Dendritic cell treated with granulocyte-macrophage colony-stimulating factor and Interleukin-4, amounts not matched to agents 40 ng/mL and 50 ng/mL, for 4 days (primary cell): ENCODE measurements around the gene CPM.
"Not testable (repeated sequence)": the region's sequence is repeated elsewhere in the genome, so short reads cannot be mapped to it uniquely, and the experiment has no call there.

Source experiments
- H3K27ac Mint-ChIP-seq: one replicate; pipeline ENCODE4 v1.8.0; 2022; ENCODE audit warnings: mild to moderate bottlenecking, mixed read lengths
- H3K27me3 Mint-ChIP-seq: one replicate; pipeline ENCODE4 v1.8.0; 2022; ENCODE audit warnings: mild to moderate bottlenecking, mixed read lengths
- H3K36me3 Mint-ChIP-seq: one replicate; pipeline ENCODE4 v1.8.0; 2022; ENCODE audit warnings: low read depth, mixed read lengths
- H3K4me1 Mint-ChIP-seq: one replicate; pipeline ENCODE4 v1.8.0; 2022; ENCODE audit warnings: low read depth, mixed read lengths
- H3K4me3 Mint-ChIP-seq: one replicate; pipeline ENCODE4 v1.8.0; 2022; ENCODE audit warnings: mild to moderate bottlenecking, moderate library complexity, mixed read lengths
- H3K9me3 Mint-ChIP-seq: one replicate; pipeline ENCODE4 v1.8.0; 2022; ENCODE audit warnings: mixed read lengths
- intact Hi-C: fragments of 100-400 bp; cut with micrococcal nuclease; formaldehyde crosslinking; loops from one replicate; pipeline ENCODE4 v1.15.0; 2022

Gene CPM

DNA sequence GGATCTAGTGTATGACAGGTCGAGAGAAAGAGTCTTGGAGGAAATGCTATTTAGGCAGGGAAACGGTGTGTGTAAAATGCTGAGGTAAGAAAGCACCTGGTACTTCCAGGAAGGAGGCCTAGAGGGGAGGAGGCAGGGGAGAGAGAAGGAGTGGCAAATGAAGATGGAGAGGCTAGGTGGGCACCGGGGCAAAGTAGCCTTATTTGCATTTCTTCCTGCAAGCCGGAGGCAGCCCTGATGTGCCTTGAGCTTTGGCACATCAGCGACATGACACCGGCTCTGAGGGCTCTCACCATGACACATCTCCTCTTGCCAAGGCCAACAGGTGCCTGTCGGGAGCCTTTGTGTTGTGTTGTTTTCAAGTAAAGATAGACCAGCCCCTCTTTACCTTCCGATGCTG, 61.6 kb downstream of the CPM start:
- peaks cover 74% of the 10 kb centered on the region for H3K36me3 Mint-ChIP-seq
- peaks cover 5% of the 10 kb centered on the region for H3K4me1 Mint-ChIP-seq
- intact Hi-C loops = no loop called here
- H3K4me3 Mint-ChIP-seq = no peak overlapping the region
- H3K9me3 Mint-ChIP-seq = no peaks in the 10 kb centered on the region
- H3K27me3 Mint-ChIP-seq = no peaks in the 10 kb centered on the region
- no peak overlapping the region for H3K27ac Mint-ChIP-seq

DNA sequence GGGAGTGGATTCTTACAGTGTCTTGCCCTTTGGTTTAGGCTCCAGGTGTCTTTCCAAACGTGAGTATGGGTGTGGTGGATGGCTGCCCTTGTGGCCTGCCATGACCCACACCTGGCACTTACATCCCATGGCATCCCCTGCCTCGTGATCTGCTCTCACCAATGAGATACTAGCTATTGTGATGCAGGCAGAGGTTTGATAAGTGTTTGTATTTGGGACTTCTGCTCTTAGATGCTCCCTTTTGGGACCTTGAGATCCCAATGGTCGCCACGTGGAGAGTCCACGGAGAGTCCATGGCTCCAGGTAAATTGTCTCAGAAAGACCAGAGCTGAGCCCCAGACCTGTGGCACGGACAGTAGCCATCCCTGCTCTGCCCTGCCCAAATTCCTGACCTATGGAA, 62.5 kb downstream of the CPM start:
- no peak overlapping the region for H3K4me3 Mint-ChIP-seq
- no peak overlapping the region for H3K27ac Mint-ChIP-seq
- H3K9me3 Mint-ChIP-seq = no peaks in the 10 kb centered on the region
- peaks cover 80% of the 10 kb centered on the region for H3K36me3 Mint-ChIP-seq
- H3K4me1 Mint-ChIP-seq = peaks cover 5% of the 10 kb centered on the region
- intact Hi-C loops = no loop called here
- no peaks in the 10 kb centered on the region for H3K27me3 Mint-ChIP-seq

DNA sequence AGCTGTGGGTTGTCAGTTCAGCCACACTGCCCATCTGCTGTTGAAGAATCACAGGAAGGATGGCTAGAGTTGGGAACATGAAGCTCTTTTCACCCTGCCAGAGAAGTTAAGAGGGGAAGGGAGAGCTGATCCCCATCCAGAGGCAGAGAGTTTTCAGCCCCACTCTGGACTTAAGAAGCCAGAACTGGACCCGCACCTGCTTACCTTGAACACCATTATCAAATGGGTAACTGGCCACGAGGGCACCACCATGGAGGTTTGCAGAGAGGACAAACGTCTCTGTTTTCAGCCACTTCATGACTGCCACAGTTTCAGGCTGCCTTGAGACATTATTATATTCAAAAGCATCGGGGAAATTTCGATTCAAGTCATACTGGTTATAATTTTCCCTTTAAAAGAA, 63.0 kb downstream of the CPM start:
- Mint-ChIP-seq H3K9me3 (no peaks in the 10 kb centered on the region), H3K36me3 (peaks cover 80% of the 10 kb centered on the region), H3K4me3 (no peak overlapping the region), H3K27ac (no peak overlapping the region), H3K27me3 (no peaks in the 10 kb centered on the region), H3K4me1 (peaks cover 5% of the 10 kb centered on the region)
- intact Hi-C loops = no loop called here

DNA sequence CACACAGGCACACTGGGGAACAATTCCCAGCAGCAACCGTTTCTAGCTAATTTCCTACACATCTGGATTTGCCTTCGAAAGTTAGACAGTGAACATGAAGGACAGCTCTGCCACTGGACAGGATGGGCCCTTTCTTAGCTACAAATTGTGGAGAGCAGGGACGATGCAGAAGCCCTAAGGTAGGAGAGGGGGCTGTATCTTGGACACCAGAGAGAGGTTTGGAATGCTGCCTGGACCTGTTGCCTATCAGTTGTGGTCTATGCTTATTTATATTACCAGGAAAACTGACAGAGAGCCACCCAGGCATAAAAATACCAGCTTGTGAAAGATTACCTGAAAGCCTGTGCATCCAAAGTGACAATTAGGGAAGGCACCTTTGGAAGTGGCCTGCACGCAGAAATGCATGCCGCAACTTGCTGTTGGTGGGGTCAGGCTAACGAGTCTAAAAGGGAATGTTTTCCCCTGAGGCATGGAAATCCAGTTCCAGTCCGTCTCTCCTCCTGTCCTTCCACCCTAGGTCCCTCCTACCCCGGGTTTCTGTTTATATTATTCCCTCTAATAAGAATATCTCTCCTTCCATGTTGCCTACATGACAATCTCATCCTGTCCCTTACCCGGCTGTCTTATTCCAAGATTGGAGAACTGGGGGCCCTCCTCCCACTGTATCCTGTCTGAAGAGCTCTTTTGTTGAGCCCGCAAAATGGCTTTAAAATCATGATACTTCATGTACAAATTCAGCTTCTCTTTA, 64.8 kb downstream of the CPM start:
- Mint-ChIP-seq H3K36me3 (peaks cover 70% of the 10 kb centered on the region), H3K27ac (no peak overlapping the region), H3K9me3 (no peaks in the 10 kb centered on the region), H3K4me3 (no peak overlapping the region), H3K27me3 (no peaks in the 10 kb centered on the region), H3K4me1 (no peaks in the 10 kb centered on the region)
- intact Hi-C loops = loop anchor here (10.0 kb wide), 1 partner anchor 387 kb away; no protein-coding TSS in a partner anchor

DNA sequence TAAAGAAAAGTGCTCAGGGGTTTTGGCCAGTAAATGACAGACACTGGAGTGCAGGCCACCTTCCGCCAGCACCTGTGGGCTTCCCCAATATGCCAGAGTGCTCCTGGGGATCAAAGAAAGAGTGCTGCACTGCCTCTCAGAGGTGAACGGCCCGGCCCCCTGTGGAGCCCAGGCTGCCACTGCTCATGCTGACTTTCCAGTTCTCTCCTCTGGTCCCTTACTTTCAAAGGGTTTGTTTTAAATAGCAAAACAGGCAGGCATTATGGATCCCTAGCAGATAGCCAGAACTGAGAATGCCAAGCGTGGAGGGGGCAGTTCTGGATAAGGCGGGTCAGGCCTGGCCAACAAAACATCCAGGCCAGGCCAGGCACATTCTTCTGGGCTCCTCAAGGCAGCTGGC, 65.4 kb downstream of the CPM start:
- no peaks in the 10 kb centered on the region for H3K4me1 Mint-ChIP-seq
- H3K36me3 Mint-ChIP-seq = peaks cover 70% of the 10 kb centered on the region
- intact Hi-C loops = loop anchor here (10.0 kb wide), 1 partner anchor 387 kb away; no protein-coding TSS in a partner anchor
- H3K9me3 Mint-ChIP-seq = no peaks in the 10 kb centered on the region
- no peak overlapping the region for H3K4me3 Mint-ChIP-seq
- H3K27ac Mint-ChIP-seq = no peak overlapping the region
- no peaks in the 10 kb centered on the region for H3K27me3 Mint-ChIP-seq

DNA sequence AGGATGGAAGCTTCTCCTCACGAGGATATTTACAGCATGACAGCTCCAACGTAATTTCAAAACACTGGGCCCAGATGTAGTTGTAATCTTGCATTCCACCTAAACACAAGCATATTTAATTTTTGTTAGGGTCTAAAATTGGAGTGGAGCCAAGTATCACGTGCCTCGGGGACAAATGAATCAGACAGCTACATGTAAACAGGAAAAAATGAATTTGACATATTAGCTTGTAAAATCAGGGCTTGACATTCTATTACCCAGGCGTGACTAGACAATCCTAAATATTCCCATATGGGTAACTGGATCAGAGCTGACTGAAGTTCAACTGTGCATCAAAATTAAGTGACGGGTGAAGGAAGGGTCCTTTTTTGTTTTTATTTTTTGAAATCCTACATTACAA, 66.0 kb downstream of the CPM start:
- intact Hi-C loops = loop anchor here (10.0 kb wide), 1 partner anchor 388 kb away; no protein-coding TSS in a partner anchor
- H3K4me1 Mint-ChIP-seq = no peaks in the 10 kb centered on the region
- no peaks in the 10 kb centered on the region for H3K27me3 Mint-ChIP-seq

DNA sequence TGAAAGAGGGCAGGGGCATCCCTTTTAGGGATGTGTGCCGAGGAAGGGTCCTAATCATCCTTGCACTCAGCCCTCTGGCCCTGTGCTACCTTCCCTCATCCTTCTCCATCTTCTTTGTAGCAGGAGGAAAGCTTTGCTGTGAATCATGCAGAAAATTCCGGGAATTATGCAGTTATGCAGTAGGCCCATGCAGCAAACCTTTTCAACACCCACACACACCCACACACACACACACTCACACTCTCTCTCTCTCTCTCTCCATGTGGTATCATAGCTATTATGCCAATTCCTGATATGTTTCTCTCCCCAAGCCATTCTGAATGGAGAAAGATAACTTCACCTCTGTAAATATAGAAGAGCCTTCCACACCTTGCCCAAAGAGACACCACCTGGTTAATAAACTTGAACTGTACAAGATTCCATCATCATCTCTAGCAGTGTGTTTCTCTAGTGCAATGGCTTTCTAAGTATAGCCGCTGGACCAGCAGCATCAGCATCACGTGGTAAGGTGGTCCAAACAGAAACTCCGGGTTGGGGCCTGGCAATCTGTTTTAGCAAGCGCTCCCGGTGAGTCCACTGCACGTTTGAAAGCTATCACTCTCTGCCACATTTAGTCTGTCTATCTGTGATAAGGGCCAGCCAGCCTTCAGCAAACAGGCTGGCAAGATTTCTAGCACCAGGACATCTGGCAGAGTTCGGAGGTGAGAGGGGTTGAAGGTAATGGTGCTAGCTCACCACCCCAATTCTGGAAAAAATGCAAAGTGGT, 67.4 kb downstream of the CPM start:
- H3K9me3 Mint-ChIP-seq = no peaks in the 10 kb centered on the region
- H3K4me1 Mint-ChIP-seq = no peaks in the 10 kb centered on the region
- H3K27me3 Mint-ChIP-seq = no peaks in the 10 kb centered on the region
- intact Hi-C loops = loop anchor here (10.0 kb wide), 1 partner anchor 389 kb away; no protein-coding TSS in a partner anchor
- H3K4me3 Mint-ChIP-seq = no peak overlapping the region
- H3K27ac Mint-ChIP-seq = no peak overlapping the region
- H3K36me3 Mint-ChIP-seq = peaks cover 68% of the 10 kb centered on the region

More for the DNA sequence above, 66.0 kb downstream of the CPM start:
- Mint-ChIP-seq H3K27ac (no peak overlapping the region), H3K9me3 (no peaks in the 10 kb centered on the region), H3K36me3 (peaks cover 69% of the 10 kb centered on the region), H3K4me3 (no peak overlapping the region)

DNA sequence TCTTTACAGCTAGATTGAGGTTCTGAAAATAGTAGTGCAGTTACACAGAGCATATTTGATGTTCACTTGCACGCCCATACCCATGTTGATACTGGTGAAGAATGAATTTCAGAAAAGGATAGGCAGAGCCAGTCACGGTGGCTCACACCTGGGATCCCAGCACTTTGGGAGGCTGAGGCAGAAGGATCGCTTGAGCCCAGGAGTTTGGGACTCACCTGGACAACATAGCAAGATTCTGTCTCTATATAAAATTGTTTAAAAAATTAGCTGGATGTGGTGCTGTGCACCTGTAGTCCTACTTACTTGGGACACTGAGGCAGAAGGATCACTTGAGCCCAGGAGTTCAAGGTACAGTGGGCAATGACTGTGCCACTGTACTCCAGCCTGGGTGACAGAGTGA, 68.4 kb downstream of the CPM start:
- H3K27ac Mint-ChIP-seq = no peak overlapping the region
- H3K4me1 Mint-ChIP-seq = no peaks in the 10 kb centered on the region
- H3K36me3 Mint-ChIP-seq = peaks cover 67% of the 10 kb centered on the region
- no peaks in the 10 kb centered on the region for H3K9me3 Mint-ChIP-seq
- H3K27me3 Mint-ChIP-seq = no peaks in the 10 kb centered on the region
- intact Hi-C loops = loop anchor here (1.0 to 10.0 kb wide), 3 partner anchors 206 to 390 kb away; no protein-coding TSS in a partner anchor
- no peak overlapping the region for H3K4me3 Mint-ChIP-seq

DNA sequence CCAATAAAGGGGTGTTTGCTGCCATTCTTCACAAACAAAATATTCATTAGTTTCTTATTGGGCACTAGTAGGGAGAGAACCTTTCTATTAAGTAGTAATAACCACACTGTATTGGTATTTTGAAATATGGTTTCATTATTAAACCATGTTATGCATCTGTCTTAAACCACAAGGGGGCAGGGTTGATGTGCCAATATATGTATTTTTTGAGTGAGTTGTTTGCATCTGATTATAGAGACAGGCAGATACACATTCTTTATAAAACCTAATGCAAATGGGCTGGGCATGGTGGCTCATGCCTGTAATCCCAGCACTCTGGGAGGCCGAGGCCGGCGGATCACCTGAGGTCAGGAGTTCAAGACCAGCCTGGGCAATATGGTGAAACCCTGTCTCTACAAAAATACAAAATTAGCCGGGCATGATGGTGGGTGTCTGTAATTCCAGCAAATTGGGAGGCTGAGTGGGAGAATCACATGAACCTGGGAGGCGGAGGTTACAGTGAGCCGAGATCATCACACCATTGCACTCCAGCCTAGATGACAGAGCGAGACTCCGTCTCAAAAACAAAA, 69.0 kb downstream of the CPM start:
- not testable (repeated sequence) for H3K27ac Mint-ChIP-seq, H3K4me1 Mint-ChIP-seq, H3K9me3 Mint-ChIP-seq, H3K4me3 Mint-ChIP-seq, H3K27me3 Mint-ChIP-seq
- intact Hi-C loops = loop anchor here (1.0 to 10.0 kb wide), 3 partner anchors 206 to 391 kb away; no protein-coding TSS in a partner anchor
- H3K36me3 Mint-ChIP-seq = peaks cover 61% of the 10 kb centered on the region

DNA sequence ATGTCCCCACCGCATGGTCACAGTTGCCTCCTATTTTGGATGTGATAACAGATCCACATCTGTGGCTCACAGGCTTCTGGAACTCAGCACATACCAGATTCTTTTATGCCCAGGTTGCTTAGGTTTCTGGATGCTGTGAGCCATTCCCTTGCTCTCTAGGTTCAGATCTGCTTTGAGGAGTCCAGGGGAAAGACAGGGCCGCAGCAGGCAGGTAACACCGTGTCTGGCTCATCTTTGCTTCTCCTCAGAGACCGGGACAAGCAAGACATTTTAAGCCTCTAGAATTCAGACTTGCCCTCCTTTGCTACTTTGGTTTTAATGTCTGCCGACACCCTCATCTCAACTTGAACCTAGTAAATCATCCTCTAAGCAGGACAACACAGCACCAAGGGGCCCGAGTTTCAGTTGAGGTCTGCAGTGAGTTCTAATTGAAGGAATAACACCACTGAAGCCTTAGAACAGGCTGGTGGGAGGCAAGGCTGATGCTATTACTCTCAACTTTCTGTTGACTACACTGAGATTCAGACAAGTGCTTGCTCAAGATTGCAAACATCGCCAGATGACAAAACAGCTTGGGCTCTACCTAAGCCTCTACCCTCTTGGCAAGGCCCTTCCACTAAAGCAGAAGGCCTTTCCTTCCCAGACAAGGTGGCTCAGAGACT, 69.7 kb downstream of the CPM start:
- no peak overlapping the region for H3K27ac Mint-ChIP-seq
- intact Hi-C loops = loop anchor here (10.0 kb wide), 1 partner anchor 392 kb away; no protein-coding TSS in a partner anchor
- H3K4me3 Mint-ChIP-seq = no peak overlapping the region
- no peaks in the 10 kb centered on the region for H3K9me3 Mint-ChIP-seq
- peaks cover 61% of the 10 kb centered on the region for H3K36me3 Mint-ChIP-seq
- no peaks in the 10 kb centered on the region for H3K27me3 Mint-ChIP-seq
- H3K4me1 Mint-ChIP-seq = no peaks in the 10 kb centered on the region

DNA sequence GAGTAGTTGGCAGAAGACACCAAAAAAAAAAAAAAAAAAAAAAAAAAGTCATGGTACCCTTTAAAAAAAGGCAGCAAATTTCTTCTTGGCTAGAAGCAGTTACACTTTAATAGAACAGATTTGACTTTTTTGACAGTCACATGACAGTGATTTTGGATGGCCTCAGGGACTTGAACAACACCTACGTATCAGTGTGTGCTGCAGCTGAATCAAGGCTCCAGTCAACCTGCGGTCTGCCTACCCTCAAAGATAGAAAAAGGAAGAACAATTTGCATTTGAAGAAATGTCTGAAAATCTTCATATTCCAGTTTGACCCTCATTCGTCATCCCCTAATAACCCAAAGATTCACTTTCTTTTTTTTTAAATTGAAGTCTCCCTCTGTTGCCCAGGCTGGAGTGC, 71.1 kb downstream of the CPM start:
- Mint-ChIP-seq H3K27ac (no peak overlapping the region), H3K4me3 (no peak overlapping the region), H3K27me3 (no peaks in the 10 kb centered on the region), H3K4me1 (no peaks in the 10 kb centered on the region), H3K36me3 (peaks cover 60% of the 10 kb centered on the region), H3K9me3 (no peaks in the 10 kb centered on the region)
- intact Hi-C loops = loop anchor here (10.0 kb wide), 1 partner anchor 393 kb away; no protein-coding TSS in a partner anchor

DNA sequence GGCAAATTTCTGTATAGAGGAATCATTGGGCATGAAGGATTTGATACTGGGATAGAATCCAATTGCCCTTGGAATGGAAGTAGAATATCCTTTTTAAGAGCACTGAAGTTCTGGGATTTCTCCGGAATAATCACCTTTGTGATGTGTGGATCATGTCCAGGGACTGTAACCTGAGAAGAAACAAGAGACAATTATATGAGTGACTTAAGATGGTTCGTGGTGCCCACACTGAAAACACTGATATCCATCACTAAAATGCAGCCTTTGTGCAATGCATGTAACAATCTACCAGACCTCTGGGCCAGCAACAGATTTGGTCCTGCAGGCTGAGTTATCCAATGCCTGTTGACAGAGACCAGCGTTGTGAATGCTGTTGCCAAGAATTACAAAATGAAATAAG, 76.5 kb downstream of the CPM start:
- Mint-ChIP-seq H3K27me3 (no peaks in the 10 kb centered on the region), H3K36me3 (peaks cover 66% of the 10 kb centered on the region), H3K4me3 (no peak overlapping the region), H3K4me1 (no peaks in the 10 kb centered on the region), H3K9me3 (no peaks in the 10 kb centered on the region), H3K27ac (no peak overlapping the region)
- intact Hi-C loops = no loop called here

DNA sequence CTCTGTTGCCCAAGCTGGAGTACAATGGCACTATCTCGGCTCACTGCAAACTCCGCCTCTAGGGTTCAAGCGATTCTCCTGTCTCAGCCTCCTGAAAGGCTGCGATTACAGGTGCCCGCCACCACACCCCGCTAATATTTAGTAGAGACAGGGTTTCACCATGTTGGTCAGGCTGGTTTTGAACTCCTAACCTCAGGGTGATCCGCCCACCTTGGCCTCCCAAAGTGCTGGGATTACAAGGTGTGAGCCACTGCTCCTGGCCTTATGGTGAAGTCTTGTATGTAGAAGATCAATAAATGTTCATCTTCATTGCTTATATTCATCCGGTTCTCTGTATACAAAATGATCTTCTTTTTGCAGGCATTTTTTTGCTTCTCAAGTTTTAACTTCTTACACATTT, 77.2 kb downstream of the CPM start:
- Mint-ChIP-seq H3K9me3 (no peaks in the 10 kb centered on the region), H3K4me1 (no peaks in the 10 kb centered on the region), H3K27ac (no peak overlapping the region), H3K4me3 (no peak overlapping the region), H3K27me3 (no peaks in the 10 kb centered on the region), H3K36me3 (peaks cover 59% of the 10 kb centered on the region)
- intact Hi-C loops = no loop called here
